IMR-90 (cell line): ENCODE results near the gene SHISA6. TPM values are rescaled to one million over a fixed set of nuclear protein-coding genes. Genes with fewer than 3 reads are reported as not detected.

Source experiments
- ATAC-seq: fragments of 200-7000 bp; cut with Tn5 transposase; 2 replicates; pipeline ENCODE4 v1.9.1; 2020; ENCODE audit warnings: low read depth, mild to moderate bottlenecking, moderate library complexity
- BruUV-seq: library from RNA; stranded (reverse); fragments of 400-500 nt; replicated peaks from 2 replicates; lab custom pipeline; 2021; lab: Mats Ljungman, UMichigan
- CTCF ChIA-PET: fragments of 300-600 bp; formaldehyde crosslinking; extraction: SDS; loops from one replicate; lab custom pipeline; 2021; ENCODE audit warnings: antibody characterized with exemption; lab: Yijun Ruan, JAX
- POLR2A ChIA-PET: fragments of 300-600 bp; sonication (Branson Sonifier 250); formaldehyde crosslinking; loops from one replicate; lab custom pipeline; 2022; ENCODE audit warnings: antibody characterized with exemption; ENCODE audit not compliant: unreplicated experiment; lab: Charles Lee
- DNase-seq: peaks from one replicate; pipeline ENCODE4 v3.0.0; 2013
- H2AFZ ChIP-seq: replicated peaks from 2 replicates; pipeline ENCODE3; 2013; ENCODE audit warnings: low read length, mild to moderate bottlenecking; ENCODE audit not compliant: poor library complexity
- H2AK5ac ChIP-seq: 2 replicates; pipeline ENCODE4 v1.6.1; 2013; ENCODE audit warnings: low read depth, low read length, inconsistent platforms
- H2AK9ac ChIP-seq: replicated peaks from 2 replicates; pipeline ENCODE3; 2013; ENCODE audit warnings: mild to moderate bottlenecking, low read depth, low read length, moderate library complexity; ENCODE audit not compliant: poor library complexity
- H2BK120ac ChIP-seq: 2 replicates; pipeline ENCODE4 v1.6.1; 2013; ENCODE audit warnings: low read depth, low read length, inconsistent platforms
- H2BK15ac ChIP-seq: 3 replicates; pipeline ENCODE4 v1.6.1; 2013; ENCODE audit warnings: low read depth, low read length, inconsistent platforms
- H2BK20ac ChIP-seq: 2 replicates; pipeline ENCODE4 v1.6.1; 2013; ENCODE audit warnings: low read depth, mild to moderate bottlenecking, inconsistent platforms, low read length, moderate library complexity
- H2BK5ac ChIP-seq: 2 replicates; pipeline ENCODE4 v1.6.1; 2013; ENCODE audit warnings: mild to moderate bottlenecking, low read depth, low read length, inconsistent platforms; ENCODE audit not compliant: poor library complexity, severe bottlenecking
- H3K14ac ChIP-seq: replicated peaks from 2 replicates; pipeline ENCODE4 v1.6.1; 2013; ENCODE audit warnings: low read depth, low read length, inconsistent platforms
- H3K18ac ChIP-seq: 2 replicates; pipeline ENCODE4 v1.6.1; 2013; ENCODE audit warnings: low read depth, low read length, control low read depth
- H3K23ac ChIP-seq: 2 replicates; pipeline ENCODE4 v1.6.1; 2013; ENCODE audit warnings: low read depth, low read length, inconsistent platforms
- H3K27ac ChIP-seq: 2 replicates; pipeline ENCODE4 v1.5.1; 2013; ENCODE audit warnings: mild to moderate bottlenecking, control low read depth, low read length; ENCODE audit not compliant: insufficient read depth
- H3K27me3 ChIP-seq: 2 replicates; pipeline ENCODE4 v1.6.1; 2013; ENCODE audit warnings: low read length; ENCODE audit not compliant: control insufficient read depth, insufficient read depth
- H3K36me3 ChIP-seq: 2 replicates; pipeline ENCODE4 v1.6.1; 2013; ENCODE audit warnings: low read length, mixed read lengths; ENCODE audit not compliant: control insufficient read depth, insufficient read depth
- H3K4ac ChIP-seq: 2 replicates; pipeline ENCODE4 v1.6.1; 2013; ENCODE audit warnings: low read depth, low read length, inconsistent platforms
- H3K4me1 ChIP-seq: 2 replicates; pipeline ENCODE4 v1.6.1; 2013; ENCODE audit warnings: low read length, mixed read lengths; ENCODE audit not compliant: control insufficient read depth, insufficient read depth
- H3K4me2 ChIP-seq: 2 replicates; pipeline ENCODE4 v1.6.1; 2013; ENCODE audit warnings: low read depth, mild to moderate bottlenecking, control low read depth, low read length, moderate library complexity
- H3K4me3 ChIP-seq: 2 replicates; pipeline ENCODE4 v1.5.1; 2013; ENCODE audit warnings: low read depth, mild to moderate bottlenecking, control low read depth, low read length, moderate library complexity; ENCODE audit not compliant: insufficient read depth
- H3K56ac ChIP-seq: 2 replicates; pipeline ENCODE4 v1.6.1; 2013; ENCODE audit warnings: low read length, inconsistent platforms; ENCODE audit not compliant: insufficient read depth; ENCODE audit errors: extremely low read depth
- H3K79me1 ChIP-seq, 2 experiments: 2 replicates each; pipeline ENCODE4 v1.6.1; 2013; ENCODE audit warnings: low read length in 2 of 2, inconsistent platforms in 1 of 2, low read depth in 1 of 2
- H3K9ac ChIP-seq: 2 replicates; pipeline ENCODE4 v1.6.1; 2013; ENCODE audit warnings: low read depth, low read length, control low read depth
- H3K9me1 ChIP-seq: 2 replicates; pipeline ENCODE4 v1.6.1; 2013; ENCODE audit warnings: low read length, inconsistent platforms; ENCODE audit not compliant: insufficient read depth
- H3K9me3 ChIP-seq: 2 replicates; pipeline ENCODE4 v1.6.1; 2013; ENCODE audit warnings: low read length; ENCODE audit not compliant: control insufficient read depth, insufficient read depth
- H4K20me1 ChIP-seq: 2 replicates; pipeline ENCODE4 v1.6.1; 2013; ENCODE audit warnings: low read length, inconsistent platforms; ENCODE audit not compliant: insufficient read depth
- H4K5ac ChIP-seq: 2 replicates; pipeline ENCODE4 v1.6.1; 2013; ENCODE audit warnings: mild to moderate bottlenecking, low read depth, low read length, control low read depth
- H4K8ac ChIP-seq, 2 experiments: 2 replicates each; pipeline ENCODE4 v1.6.1; 2013; ENCODE audit warnings: low read depth in 2 of 2, low read length in 2 of 2, control low read depth in 1 of 2, inconsistent platforms in 1 of 2
- H4K91ac ChIP-seq: 2 replicates; pipeline ENCODE4 v1.6.1; 2013; ENCODE audit warnings: low read depth, low read length, inconsistent platforms; ENCODE audit not compliant: insufficient read depth
- RFX5 ChIP-seq: IDR thresholded peaks from 2 replicates; pipeline ENCODE4 v1.8.0; 2012; ENCODE audit warnings: low read depth, mild to moderate bottlenecking, low read length, moderate library complexity
- WGBS, 2 experiments: methylation state at CpG; one replicate each; pipeline versions ENCODE4 v1.1.5 to v1.1.7; 2013; ENCODE audit warnings: missing lambda C conversion rate in 2 of 2; ENCODE audit not compliant: insufficient read length in 1 of 2; ENCODE audit errors: extremely low coverage in 2 of 2; 5-methylcytosine and 5-hydroxymethylcytosine counted together
- dilution Hi-C: fragments of 300-500 bp; cut with HindIII; formaldehyde crosslinking; loops from one replicate; pipeline ENCODE4 v1.14.3; 2018; ENCODE audit warnings: low sequenced_read_pairs; ENCODE audit not compliant: unreplicated experiment
- in situ Hi-C: fragments of 300-500 bp; cut with MboI; formaldehyde crosslinking; loops from 3 replicates; pipeline ENCODE4 v1.14.3; 2019; ENCODE audit warnings: low sequenced_read_pairs, inconsistent platforms, mixed read lengths
- intact Hi-C: fragments of 100-400 bp; cut with micrococcal nuclease; formaldehyde crosslinking; loops from 2 replicates; pipeline ENCODE4 v1.10.0; 2022
- polyA plus RNA-seq, 3 experiments: library from polyadenylated mRNA; depleted of rRNA; stranded (reverse); fragments of >200 nt; gene quantifications; 2 replicates each; pipeline ENCODE4 v1.2.3, GENCODE V29; 2012; ENCODE audit warnings: low replicate concordance in 1 of 3
- total RNA-seq: library from RNA; depleted of rRNA; stranded (reverse); fragments of >200 nt; gene quantifications from 2 replicates; pipeline ENCODE4 v1.2.3, GENCODE V29; 2012

SHISA6 gene
- total and polyA plus RNA-seq, 2 of the 4 experiments (the other 2 are of a cell fraction), result not detected

DNA sequence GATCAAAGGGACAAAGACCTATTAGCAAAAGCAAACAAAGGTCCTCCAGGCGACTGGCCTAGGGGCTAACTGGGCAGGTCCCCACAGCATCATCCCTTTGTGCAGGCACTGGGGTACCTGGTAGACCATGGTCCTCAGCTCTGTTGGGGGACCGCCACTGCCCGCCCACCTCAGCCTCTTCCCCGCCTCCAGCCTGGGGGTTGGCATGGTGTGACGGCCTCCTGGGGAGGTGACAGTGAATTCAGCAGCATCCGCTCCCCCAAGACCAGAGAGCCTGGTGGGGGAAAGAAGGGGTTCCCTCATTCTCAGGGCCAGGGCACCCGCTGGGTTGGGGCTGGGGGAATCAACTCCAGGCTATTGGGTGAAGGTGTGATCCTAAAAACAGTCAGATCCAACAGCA is 318.6 kb downstream of the SHISA6 start:
- no peak for ATAC-seq
- no peaks in the 10 kb centered on the region for H4K20me1 ChIP-seq
- H2BK20ac ChIP-seq, result no peak overlapping the region

More for the DNA sequence above, 318.6 kb downstream of the SHISA6 start:
- Histone ChIP-seq H2AFZ (no peak overlapping the region), H2BK5ac (no peak overlapping the region), H3K9me1 (no peaks in the 10 kb centered on the region), H3K9ac (no peak overlapping the region), H2AK9ac (no peak overlapping the region), H3K4me2 (no peak overlapping the region), H2AK5ac (no peak overlapping the region), H3K4me3 (no peak overlapping the region), H2BK120ac (no peak overlapping the region), H3K14ac (no peak overlapping the region), H3K23ac (no peak overlapping the region), H3K4me1 (no peaks in the 10 kb centered on the region), H3K9me3 (peaks cover 57% of the 10 kb centered on the region), H4K91ac (no peak overlapping the region), H3K27me3 (no peaks in the 10 kb centered on the region), H4K8ac (no peak overlapping the region), H3K36me3 (no peaks in the 10 kb centered on the region), H3K79me1 (no peaks in the 10 kb centered on the region), H4K5ac (no peak overlapping the region), H3K18ac (no peak overlapping the region), H3K27ac (no peak overlapping the region), H3K56ac (no peak overlapping the region), H3K4ac (no peak overlapping the region), H2BK15ac (no peak overlapping the region)
- intact Hi-C loops (no loop called here), dilution Hi-C loops (no loop called here), in situ Hi-C loops (no loop called here)
- POLR2A ChIA-PET, result no interaction called here
- no peak for TF ChIP-seq RFX5
- no CpG with 5 or more reads among the region's 7 CpGs for WGBS, 2 experiments
- no peak for DNase-seq
- BruUV-seq, result no TSS peak
- CTCF ChIA-PET, result no interaction called here
